ENCODE data around the gene TMEM150B.

Gene TMEM150B

GRCh38 chr19:55325172-55325571 lies at the start of gene TMEM150B:
Gene TMEM150B (minus strand): TSS chr19:55325341. CDS start chr19:55321036, 4,305 bp downstream.
- no peak for DNase-seq (ENCODE audit: low read depth in 2 of 2)

GRCh38 chr19:55373993-55374757 lies 49.0 kb upstream of the TMEM150B start:
- no peak for DNase-seq (ENCODE audit: low read depth in 2 of 2)

- DNase-seq (ENCODE audit: low read depth in 2 of 2), result no peak
These were observed 48.3 kb upstream of the TMEM150B start for GRCh38 chr19:55373306-55373992.

GRCh38 chr19:55372316-55373081 lies 47.4 kb upstream of the TMEM150B start:
- DNase-seq (ENCODE audit: low read depth in 2 of 2), result no peak

GRCh38 chr19:55370305-55370988 lies 45.3 kb upstream of the TMEM150B start, which contains the start of gene IL11:
Gene IL11 (minus strand): TSS chr19:55370463. CDS start chr19:55370310, 153 bp downstream.
- DNase-seq (ENCODE audit: low read depth in 2 of 2), result no peak

GRCh38 chr19:55369653-55370304 lies 44.6 kb upstream of the TMEM150B start:
- no peak for DNase-seq (ENCODE audit: low read depth in 2 of 2)

- no peak for DNase-seq (ENCODE audit: low read depth in 2 of 2)
These were observed 43.8 kb upstream of the TMEM150B start for GRCh38 chr19:55368701-55369563.

- DNase-seq (ENCODE audit: low read depth in 2 of 2), result no peak
These were observed 43.0 kb upstream of the TMEM150B start for GRCh38 chr19:55368106-55368505.

- no peak for DNase-seq (ENCODE audit: low read depth in 2 of 2)
These were observed 41.6 kb upstream of the TMEM150B start for GRCh38 chr19:55366790-55367189.

- DNase-seq (ENCODE audit: low read depth in 2 of 2), result no peak
These were observed 40.8 kb upstream of the TMEM150B start for GRCh38 chr19:55365964-55366363.

- no peak for DNase-seq (ENCODE audit: low read depth in 2 of 2)
These were observed 40.1 kb upstream of the TMEM150B start for GRCh38 chr19:55365245-55365644.

- DNase-seq (ENCODE audit: low read depth in 2 of 2), result no peak
These were observed 38.0 kb upstream of the TMEM150B start, which contains the start of gene GARIN5B for GRCh38 chr19:55362990-55363716. Gene GARIN5B (minus strand): TSS chr19:55363260. CDS start chr19:55363066, 194 bp downstream.

- no peak for DNase-seq (ENCODE audit: low read depth in 2 of 2)
These were observed 37.2 kb upstream of the TMEM150B start for GRCh38 chr19:55362174-55362989.

- DNase-seq (ENCODE audit: low read depth in 2 of 2), result no peak
These were observed 35.8 kb upstream of the TMEM150B start for GRCh38 chr19:55360902-55361301.

- no peak for DNase-seq (ENCODE audit: low read depth in 2 of 2)
These were observed 34.1 kb upstream of the TMEM150B start for GRCh38 chr19:55358943-55359908.

GRCh38 chr19:55358493-55358892 lies 33.4 kb upstream of the TMEM150B start:
- DNase-seq (ENCODE audit: low read depth in 2 of 2), result no peak

GRCh38 chr19:55355213-55355821 lies 30.2 kb upstream of the TMEM150B start:
- DNase-seq (ENCODE audit: low read depth in 2 of 2), result no peak

Data from stimulated activated CD8-positive, alpha-beta memory T cell treated with anti-CD3 and anti-CD28 coated beads, Interleukin-15, amount 100 ng/mL, for 4 hours (primary cell).